DND-41 (cell line): Measurements from ENCODE around the gene TMBIM1.

Experiments used
- ATAC-seq: fragments of 200-7000 bp; cut with Tn5 transposase; 3 replicates; pipeline ENCODE4 v1.9.1; 2021; ENCODE audit warnings: low read depth; ENCODE audit not compliant: insufficient read depth
- DNase-seq: peaks from one replicate; pipeline ENCODE4 v3.0.0-alpha.2; 2020
- H2AFZ ChIP-seq: 2 replicates; pipeline ENCODE4 v1.6.0; 2012; ENCODE audit warnings: low read depth, low read length
- H3K27ac ChIP-seq: 2 replicates; pipeline ENCODE4 v1.5.1; 2012; ENCODE audit warnings: low read length, inconsistent platforms
- H3K27me3 ChIP-seq: fragments of 200-600 bp; sonication (generic); 2 replicates; pipeline ENCODE4 v1.6.0; 2012; ENCODE audit warnings: low read length, mild to moderate bottlenecking, inconsistent platforms; ENCODE audit not compliant: insufficient read depth, poor library complexity
- H3K36me3 ChIP-seq: 2 replicates; pipeline ENCODE4 v1.5.1; 2012; ENCODE audit warnings: low read length, inconsistent platforms; ENCODE audit not compliant: insufficient read depth
- H3K4me1 ChIP-seq: 2 replicates; pipeline ENCODE4 v1.5.1; 2012; ENCODE audit warnings: mild to moderate bottlenecking, low read length; ENCODE audit not compliant: insufficient read depth
- H3K4me2 ChIP-seq: 2 replicates; pipeline ENCODE4 v1.6.0; 2012; ENCODE audit warnings: mild to moderate bottlenecking, moderate library complexity, low read length, inconsistent platforms; ENCODE audit not compliant: insufficient read depth
- H3K4me3 ChIP-seq, 2 experiments: fragments of 200-600 bp in 1 of 2; shearing (Covaris generic) in 1 of 2; 2 replicates each; pipeline ENCODE4 v1.5.1; 2012 to 2016; ENCODE audit warnings: inconsistent platforms in 2 of 2, low read length in 2 of 2, mild to moderate bottlenecking in 2 of 2, low read depth in 1 of 2, moderate library complexity in 1 of 2
- H3K79me2 ChIP-seq: 2 replicates; pipeline ENCODE4 v1.6.0; 2012; ENCODE audit warnings: low read length, inconsistent platforms; ENCODE audit not compliant: insufficient read depth
- H3K9ac ChIP-seq: 2 replicates; pipeline ENCODE4 v1.6.0; 2012; ENCODE audit warnings: low read depth, mild to moderate bottlenecking, inconsistent platforms, low read length, moderate library complexity
- H3K9me3 ChIP-seq: 2 replicates; pipeline ENCODE4 v1.5.1; 2012; ENCODE audit warnings: low read length, moderate library complexity, mild to moderate bottlenecking, inconsistent platforms; ENCODE audit not compliant: insufficient read depth, severe bottlenecking
- H4K20me1 ChIP-seq: 2 replicates; pipeline ENCODE4 v1.6.0; 2012; ENCODE audit warnings: low read length; ENCODE audit not compliant: insufficient read depth
- CTCF ChIP-seq: IDR thresholded peaks from 2 replicates; pipeline ENCODE4 v1.5.1; 2012; ENCODE audit warnings: borderline replicate concordance, low read length, moderate library complexity, mild to moderate bottlenecking; ENCODE audit not compliant: poor library complexity, severe bottlenecking; ENCODE audit errors: extremely low read depth
- EZH2 ChIP-seq: IDR thresholded peaks from 3 replicates; pipeline ENCODE4 v1.6.1; 2012; ENCODE audit warnings: borderline replicate concordance, low read depth, mild to moderate bottlenecking, moderate library complexity, low read length, inconsistent platforms; ENCODE audit not compliant: severe bottlenecking

Gene TMBIM1

GRCh38 chr2:218245214-218245613 lies 47.1 kb downstream of the TMBIM1 start:
- no peaks in the 10 kb centered on the region for H4K20me1 ChIP-seq
- H3K4me2 ChIP-seq = no peak overlapping the region
- DNase-seq (no peak), ATAC-seq (no peak)
- no peaks in the 10 kb centered on the region for H3K4me1 ChIP-seq
- H3K27ac ChIP-seq = no peak overlapping the region
- TF ChIP-seq EZH2 (no peak), CTCF (no peak)
- H3K9me3 ChIP-seq = no peaks in the 10 kb centered on the region
- peaks cover 97% of the 10 kb centered on the region for H3K36me3 ChIP-seq
- H3K27me3 ChIP-seq = no peaks in the 10 kb centered on the region
- 0 out of 2 replicates have a peak, but pooled peaks cover 2% of the 10 kb centered on the region for H3K79me2 ChIP-seq
- H2AFZ ChIP-seq = no peak overlapping the region
- no peak overlapping the region for H3K4me3 ChIP-seq
- no peak overlapping the region for H3K9ac ChIP-seq

GRCh38 chr2:218244665-218245064 lies 47.6 kb downstream of the TMBIM1 start:
- 0 out of 2 replicates have a peak, but pooled peaks cover 2% of the 10 kb centered on the region for H3K79me2 ChIP-seq
- ATAC-seq (no peak), DNase-seq (no peak)
- H3K4me1 ChIP-seq = no peaks in the 10 kb centered on the region
- no peak overlapping the region for H3K27ac ChIP-seq
- H3K4me2 ChIP-seq = no peak overlapping the region
- no peaks in the 10 kb centered on the region for H3K9me3 ChIP-seq
- no peaks in the 10 kb centered on the region for H4K20me1 ChIP-seq
- H2AFZ ChIP-seq = no peak overlapping the region
- H3K4me3 ChIP-seq = no peak overlapping the region
- H3K9ac ChIP-seq = no peak overlapping the region
- no peaks in the 10 kb centered on the region for H3K27me3 ChIP-seq
- peaks cover 97% of the 10 kb centered on the region for H3K36me3 ChIP-seq
- TF ChIP-seq CTCF (no peak), EZH2 (no peak)

GRCh38 chr2:218244204-218244603 lies 48.1 kb downstream of the TMBIM1 start:
- Histone ChIP-seq H3K4me3 (no peak overlapping the region), H4K20me1 (no peaks in the 10 kb centered on the region), H3K27ac (no peak overlapping the region), H3K27me3 (no peaks in the 10 kb centered on the region), H3K36me3 (peaks cover 97% of the 10 kb centered on the region), H3K79me2 (0 out of 2 replicates have a peak, but pooled peaks cover 2% of the 10 kb centered on the region), H3K4me2 (no peak overlapping the region), H3K9ac (no peak overlapping the region), H3K9me3 (no peaks in the 10 kb centered on the region), H2AFZ (no peak overlapping the region), H3K4me1 (no peaks in the 10 kb centered on the region)
- ATAC-seq = no peak
- TF ChIP-seq EZH2 (no peak), CTCF (no peak)
- no peak for DNase-seq

- no peak for TF ChIP-seq EZH2
- no peak for TF ChIP-seq CTCF
- no peak for ATAC-seq
- Histone ChIP-seq H2AFZ (no peak overlapping the region), H3K4me3 (no peak overlapping the region), H3K9ac (no peak overlapping the region), H3K79me2 (0 out of 2 replicates have a peak, but pooled peaks cover 2% of the 10 kb centered on the region), H3K27ac (no peak overlapping the region), H3K9me3 (no peaks in the 10 kb centered on the region), H4K20me1 (no peaks in the 10 kb centered on the region), H3K36me3 (peaks cover 95% of the 10 kb centered on the region), H3K4me2 (no peak overlapping the region), H3K4me1 (no peaks in the 10 kb centered on the region), H3K27me3 (no peaks in the 10 kb centered on the region)
- no peak for DNase-seq
Observed at GRCh38 chr2:218238887-218239286, 53.4 kb downstream of the TMBIM1 start.
